IPS DF 6.9 (cell line): ENCODE results near the gene TMPRSS6.

Experiments
- DNase-seq: peaks from one replicate; pipeline ENCODE4 v3.0.0-alpha.2; 2013; ENCODE audit warnings: low read depth, low spot score
- H3K27ac ChIP-seq: one replicate; pipeline ENCODE4 v1.5.1; 2013; ENCODE audit warnings: low read length, control low read depth
- H3K27me3 ChIP-seq: 2 replicates; pipeline ENCODE4 v1.6.1; 2013; ENCODE audit warnings: mild to moderate bottlenecking, low read length; ENCODE audit not compliant: control insufficient read depth, insufficient read depth
- H3K36me3 ChIP-seq: 2 replicates; pipeline ENCODE4 v1.6.1; 2013; ENCODE audit warnings: low read length; ENCODE audit not compliant: control insufficient read depth, insufficient read depth
- H3K4me1 ChIP-seq: 2 replicates; pipeline ENCODE4 v1.6.1; 2013; ENCODE audit warnings: low read length; ENCODE audit not compliant: control insufficient read depth, insufficient read depth
- H3K4me3 ChIP-seq: 2 replicates; pipeline ENCODE4 v1.5.1; 2013; ENCODE audit warnings: mild to moderate bottlenecking, low read length
- H3K9me3 ChIP-seq: 2 replicates; pipeline ENCODE4 v1.6.1; 2013; ENCODE audit warnings: low read length, inconsistent platforms; ENCODE audit not compliant: control insufficient read depth, insufficient read depth
- WGBS: extraction: QIAGEN DNeasy Blood & Tissue Kit; methylation state at CpG from one replicate; pipeline ENCODE4 v1.1.7; 2013; ENCODE audit warnings: mixed read lengths, missing lambda C conversion rate; ENCODE audit not compliant: insufficient read length, insufficient coverage; 5-methylcytosine and 5-hydroxymethylcytosine counted together

The TMPRSS6 gene

DNA sequence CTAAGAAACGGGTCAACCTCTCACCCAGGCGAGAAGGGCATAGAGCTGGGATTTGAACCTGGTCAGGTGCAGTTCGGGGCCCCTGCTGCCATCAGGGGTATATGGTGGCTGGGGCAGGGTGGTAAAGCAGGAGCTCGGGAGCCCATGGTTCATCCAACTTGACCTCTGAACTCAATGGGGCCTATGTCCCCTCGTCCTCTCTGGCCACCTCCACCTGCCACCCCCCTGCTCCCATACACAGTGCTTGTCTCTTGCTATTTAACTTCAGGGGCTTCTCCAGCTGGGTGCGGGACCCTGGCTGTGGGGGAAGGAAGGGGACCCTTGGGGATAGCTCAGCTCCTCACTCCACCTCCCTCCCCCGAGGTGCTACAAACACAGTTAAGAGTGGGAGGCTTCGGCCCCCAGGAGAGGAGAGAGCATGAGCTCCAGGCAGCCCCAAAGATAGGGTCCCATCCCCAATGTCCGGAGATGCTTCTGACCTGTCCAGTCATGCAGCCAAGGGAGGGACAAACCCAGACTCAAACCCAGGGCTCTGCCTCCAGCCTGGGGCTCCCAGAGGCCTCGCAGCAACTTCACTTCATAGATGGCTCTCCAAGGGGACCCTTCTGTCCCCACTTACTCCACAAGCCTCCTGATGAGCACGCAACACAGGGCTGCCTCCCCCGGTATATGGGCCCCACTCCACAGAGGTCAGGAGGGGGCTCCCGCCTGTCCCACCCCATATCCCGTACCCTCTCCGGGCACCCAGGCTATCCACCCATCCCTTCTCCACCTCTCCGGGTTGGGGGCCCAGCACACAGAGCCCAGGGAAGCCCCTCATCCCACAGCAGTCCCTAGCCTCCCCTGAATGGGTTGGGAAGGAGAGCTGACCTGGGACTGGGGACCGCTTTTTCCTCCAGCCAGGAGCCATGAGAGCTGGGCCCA lies 39.5 kb upstream of the TMPRSS6 start:
- Histone ChIP-seq H3K4me1 (0 out of 2 replicates have a peak, but pooled peaks cover 1% of the 10 kb centered on the region), H3K4me3 (no peak overlapping the region), H3K27me3 (no peaks in the 10 kb centered on the region), H3K9me3 (no peaks in the 10 kb centered on the region), H3K27ac (no peak overlapping the region), H3K36me3 (no peaks in the 10 kb centered on the region)
- no peak for DNase-seq
- WGBS, result no CpG with 5 or more reads among the region's 17 CpGs

DNA sequence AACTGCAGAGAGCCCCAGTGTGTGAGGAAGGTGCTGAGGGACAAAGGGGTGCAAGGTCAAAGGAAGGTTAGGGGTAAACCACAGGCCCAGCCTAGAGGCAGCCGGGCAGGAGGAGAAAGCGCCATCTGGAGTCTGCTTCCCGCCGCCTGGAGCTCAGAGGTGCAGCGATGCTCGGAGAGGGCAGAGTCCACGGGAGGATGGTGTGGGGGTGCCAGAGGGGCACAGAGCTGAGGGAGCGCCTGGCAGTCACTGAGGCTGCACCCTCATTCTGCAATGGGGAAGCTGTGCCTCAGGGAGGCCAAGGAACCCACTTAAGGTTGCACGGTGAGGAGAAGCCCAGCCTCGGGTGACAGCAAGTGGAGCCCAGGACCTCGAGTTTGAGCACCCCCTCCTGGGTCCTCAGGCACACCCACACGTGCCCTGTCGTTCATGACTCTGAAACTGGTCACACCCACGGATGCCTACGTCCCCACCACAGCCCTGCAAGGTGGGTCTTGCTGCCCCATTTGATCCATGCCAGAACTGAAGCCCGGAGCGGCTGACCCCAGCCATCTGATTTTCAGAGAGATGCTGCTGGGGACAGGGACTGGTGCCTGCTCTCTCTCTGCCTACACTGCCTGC lies 38.6 kb upstream of the TMPRSS6 start:
- Histone ChIP-seq H3K4me1 (0 out of 2 replicates have a peak, but pooled peaks cover 1% of the 10 kb centered on the region), H3K27ac (no peak overlapping the region), H3K9me3 (no peaks in the 10 kb centered on the region), H3K36me3 (no peaks in the 10 kb centered on the region), H3K27me3 (no peaks in the 10 kb centered on the region), H3K4me3 (no peak overlapping the region)
- WGBS, result no CpG with 5 or more reads among the region's 17 CpGs
- DNase-seq, result no peak

DNA sequence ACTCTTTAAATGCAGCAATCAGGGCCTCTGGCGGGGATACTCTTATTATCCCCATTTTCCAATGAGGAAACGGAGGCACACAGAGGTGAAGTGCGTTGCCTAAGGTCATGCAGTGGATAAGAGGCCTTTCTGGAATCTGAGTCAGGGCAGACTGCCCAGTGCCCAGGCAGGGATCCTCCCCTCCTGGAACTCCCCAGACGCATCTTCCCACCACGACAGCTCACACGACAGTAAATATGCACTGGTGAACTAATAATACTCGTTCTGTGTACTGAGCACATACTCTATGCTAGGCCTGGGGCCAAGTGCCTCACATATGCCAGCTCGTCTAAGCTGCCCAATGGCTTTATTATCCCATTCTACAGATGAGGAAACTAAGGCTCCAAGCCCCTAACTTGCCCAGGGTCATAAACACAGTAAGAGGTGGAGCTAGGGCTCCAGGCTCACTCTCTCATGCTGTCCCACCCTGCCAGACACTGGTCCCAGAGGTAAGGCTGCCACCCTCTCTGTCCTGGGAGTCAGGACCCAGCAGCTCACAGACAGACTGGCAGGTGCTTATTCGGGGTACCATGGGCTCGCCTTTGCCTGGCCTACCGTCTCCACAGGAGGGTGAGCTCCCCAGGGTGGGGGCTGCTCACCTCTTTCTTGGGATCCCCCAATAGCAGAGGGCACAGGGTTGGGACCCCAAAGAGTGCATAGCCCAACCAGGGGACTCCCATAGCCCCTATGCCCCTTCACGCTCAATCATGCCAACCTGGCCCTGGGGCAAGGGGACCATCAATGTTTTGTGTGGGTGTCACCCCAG lies 37.9 kb upstream of the TMPRSS6 start:
- Histone ChIP-seq H3K4me3 (no peak overlapping the region), H3K27me3 (no peaks in the 10 kb centered on the region), H3K9me3 (no peaks in the 10 kb centered on the region), H3K36me3 (no peaks in the 10 kb centered on the region), H3K27ac (no peak overlapping the region), H3K4me1 (0 out of 2 replicates have a peak, but pooled peaks cover 1% of the 10 kb centered on the region)
- DNase-seq, result no peak
- no CpG with 5 or more reads among the region's 12 CpGs for WGBS

DNA sequence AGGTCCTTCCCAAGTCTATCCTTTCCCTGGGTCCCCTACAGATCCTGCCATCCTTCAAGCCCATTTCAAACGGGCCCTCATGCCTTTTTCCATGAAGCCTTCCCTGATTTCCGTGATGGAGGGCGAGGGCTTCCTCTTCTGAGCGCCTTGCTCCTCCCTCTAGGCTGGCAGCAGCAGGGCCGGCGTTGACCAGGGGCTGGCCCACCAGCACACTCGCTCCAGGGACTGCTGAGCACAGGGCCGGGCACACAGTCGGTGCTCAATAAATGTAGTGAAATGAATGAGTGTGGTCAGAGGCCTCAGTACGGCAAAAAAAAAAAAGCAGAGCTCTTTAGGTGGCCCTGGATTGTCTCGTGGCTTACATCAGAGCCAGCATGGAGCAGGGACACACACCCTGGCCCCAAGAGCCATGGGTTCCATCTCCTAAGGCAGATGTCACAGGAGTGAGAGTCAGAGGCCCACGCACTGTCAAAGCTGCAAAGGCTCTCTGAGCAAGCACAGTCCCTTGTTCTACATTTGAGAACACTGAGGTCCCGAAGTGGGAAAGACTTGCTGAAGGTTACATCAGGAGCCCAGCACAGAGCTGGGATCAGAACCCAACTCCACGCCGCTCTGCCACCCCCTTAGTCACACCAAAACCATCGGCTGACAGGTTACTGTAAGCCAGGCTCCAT lies 37.1 kb upstream of the TMPRSS6 start:
- Histone ChIP-seq H3K4me3 (no peak overlapping the region), H3K4me1 (0 out of 2 replicates have a peak, but pooled peaks cover 1% of the 10 kb centered on the region), H3K27me3 (no peaks in the 10 kb centered on the region), H3K27ac (no peak overlapping the region), H3K36me3 (no peaks in the 10 kb centered on the region), H3K9me3 (no peaks in the 10 kb centered on the region)
- no CpG with 5 or more reads among the region's 16 CpGs for WGBS
- DNase-seq, result no peak

DNA sequence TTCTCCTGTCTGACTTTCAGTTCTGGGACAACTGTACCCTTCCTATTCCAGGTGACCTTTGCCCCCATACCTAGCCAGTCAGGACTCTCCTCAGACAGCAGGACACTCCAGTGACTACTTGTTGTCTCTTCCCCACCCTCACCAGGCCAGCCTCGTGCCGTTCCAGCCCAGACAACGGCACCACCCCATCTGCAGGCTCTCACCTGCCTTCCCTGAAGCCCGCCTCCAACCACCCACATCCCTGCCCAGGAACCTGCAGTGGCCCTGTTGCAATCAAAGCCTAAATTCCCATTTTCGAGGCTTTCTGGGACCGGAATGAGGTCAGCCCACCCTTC lies 36.5 kb upstream of the TMPRSS6 start:
- 0 out of 2 replicates have a peak, but pooled peaks cover 1% of the 10 kb centered on the region for H3K4me1 ChIP-seq
- no peaks in the 10 kb centered on the region for H3K9me3 ChIP-seq
- H3K36me3 ChIP-seq, result no peaks in the 10 kb centered on the region
- no peak overlapping the region for H3K27ac ChIP-seq
- H3K4me3 ChIP-seq, result no peak overlapping the region
- no peaks in the 10 kb centered on the region for H3K27me3 ChIP-seq
- no peak for DNase-seq
- WGBS, result no CpG with 5 or more reads among the region's 6 CpGs

DNA sequence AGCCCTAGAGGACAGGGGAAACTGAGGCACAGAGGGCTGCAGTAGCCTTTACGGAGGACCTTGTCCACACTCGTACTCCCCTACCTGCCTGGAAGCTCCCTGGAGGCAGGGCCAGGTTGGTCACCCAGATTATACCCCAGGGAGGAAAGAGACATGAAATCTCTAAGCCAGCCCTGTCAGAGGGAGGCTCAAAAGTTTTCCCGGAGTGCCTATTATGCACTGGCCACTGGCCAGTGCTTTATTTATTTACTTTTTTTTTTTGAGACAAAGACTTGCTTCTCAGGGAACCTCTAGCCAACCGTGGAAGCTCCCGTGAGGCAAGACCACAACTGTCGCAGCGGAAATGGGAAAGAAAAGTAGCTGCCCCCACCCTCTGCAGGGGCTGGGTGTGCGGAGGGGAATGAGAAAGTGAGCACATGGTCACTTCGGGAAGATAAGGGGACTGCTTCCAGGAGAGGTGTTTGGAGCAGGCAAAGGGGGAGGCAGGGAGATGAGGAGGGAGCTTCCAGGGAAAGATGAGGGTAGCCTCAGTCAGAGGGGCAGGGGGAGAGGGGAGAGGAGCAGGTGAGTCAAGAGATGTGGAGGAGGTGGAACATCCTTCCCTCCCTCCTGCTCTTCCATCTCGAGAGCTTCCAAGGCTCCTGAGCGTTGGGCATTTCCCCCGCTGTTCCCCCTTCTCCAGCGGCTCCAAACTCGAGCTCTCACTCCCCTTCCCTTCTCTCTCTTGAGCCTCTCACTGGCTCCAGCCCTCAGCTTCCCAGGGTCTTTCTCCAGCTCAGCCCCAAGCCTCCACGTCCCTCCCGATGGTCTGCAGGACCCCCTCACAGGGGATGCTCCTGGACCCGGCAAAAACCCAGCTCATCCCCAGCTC lies 35.9 kb upstream of the TMPRSS6 start:
- no peaks in the 10 kb centered on the region for H3K36me3 ChIP-seq
- no peaks in the 10 kb centered on the region for H3K9me3 ChIP-seq
- 0 out of 2 replicates have a peak, but pooled peaks cover 1% of the 10 kb centered on the region for H3K4me1 ChIP-seq
- H3K27ac ChIP-seq, result no peak overlapping the region
- H3K27me3 ChIP-seq, result no peaks in the 10 kb centered on the region
- no peak overlapping the region for H3K4me3 ChIP-seq
- no CpG with 5 or more reads among the region's 17 CpGs for WGBS
- DNase-seq, result no peak

DNA sequence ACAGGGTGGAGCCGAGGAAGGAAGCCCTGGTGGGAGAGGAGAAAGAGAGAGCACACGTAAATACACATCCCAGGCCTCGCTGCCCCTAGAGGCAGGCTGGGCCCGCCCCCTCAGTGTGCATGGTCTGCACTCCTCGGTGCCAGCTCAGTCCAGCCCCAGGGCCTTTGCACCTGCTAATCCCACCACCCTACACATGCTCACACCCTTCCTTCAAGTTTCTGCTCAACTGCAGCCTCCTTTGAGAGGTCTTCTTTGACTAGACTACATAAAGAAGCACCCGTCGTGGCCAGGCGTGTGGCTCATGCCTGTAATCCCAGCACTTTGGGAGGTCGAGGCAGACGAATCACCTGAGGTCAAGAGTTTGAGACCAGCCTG lies 34.7 kb upstream of the TMPRSS6 start:
- H3K9me3 ChIP-seq, result no peaks in the 10 kb centered on the region
- H3K36me3 ChIP-seq, result no peaks in the 10 kb centered on the region
- no peaks in the 10 kb centered on the region for H3K4me1 ChIP-seq

DNA sequence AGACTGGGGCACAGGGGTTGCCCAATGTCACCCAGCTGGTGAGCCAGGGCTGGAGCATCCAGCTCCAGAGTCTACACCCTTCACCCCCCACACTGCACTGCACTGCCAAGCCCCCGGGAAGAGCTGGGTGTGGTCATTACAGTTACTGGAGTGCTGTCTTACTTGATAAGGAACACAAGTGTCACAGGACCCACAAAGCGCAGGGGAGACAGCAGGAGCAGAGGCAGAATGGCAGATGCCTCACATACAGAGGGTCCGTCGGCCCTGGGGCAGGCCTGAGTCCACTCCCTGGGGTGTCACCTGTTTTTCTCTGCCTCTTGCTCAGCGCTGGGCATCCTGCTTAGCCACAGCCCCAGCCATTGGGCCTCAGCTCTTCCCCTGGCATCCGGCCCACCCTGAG lies 32.5 kb upstream of the TMPRSS6 start:
- Histone ChIP-seq H3K36me3 (no peaks in the 10 kb centered on the region), H3K4me1 (no peaks in the 10 kb centered on the region), H3K27ac (no peak overlapping the region), H3K27me3 (no peaks in the 10 kb centered on the region), H3K4me3 (no peak overlapping the region), H3K9me3 (no peaks in the 10 kb centered on the region)
- no CpG with 5 or more reads among the region's 6 CpGs for WGBS
- no peak for DNase-seq

More for the DNA sequence above, 34.7 kb upstream of the TMPRSS6 start:
- Histone ChIP-seq H3K27me3 (no peaks in the 10 kb centered on the region), H3K27ac (no peak overlapping the region), H3K4me3 (no peak overlapping the region)
- no CpG with 5 or more reads among the region's 10 CpGs for WGBS
- DNase-seq, result no peak

DNA sequence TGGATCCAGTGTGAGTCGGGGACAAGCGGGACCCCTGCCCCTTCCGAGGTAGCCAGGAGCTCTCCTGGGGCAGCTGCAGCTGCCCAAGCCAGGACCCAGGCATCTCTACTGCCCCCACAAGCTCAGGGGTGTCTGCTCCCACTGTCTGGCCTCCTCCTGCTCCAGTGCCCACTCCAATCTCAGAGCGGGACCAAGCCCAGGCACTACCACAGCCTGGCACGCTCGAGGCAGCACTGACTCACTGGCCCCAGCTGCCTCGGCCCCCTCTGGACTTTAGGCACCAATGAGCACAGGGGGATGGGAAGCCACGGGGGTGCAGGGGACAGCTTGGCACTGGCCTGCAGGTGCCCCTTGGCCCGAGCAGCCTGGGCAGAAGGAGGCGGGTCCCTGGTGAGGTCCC lies 32.0 kb upstream of the TMPRSS6 start:
- Histone ChIP-seq H3K27me3 (no peaks in the 10 kb centered on the region), H3K9me3 (no peaks in the 10 kb centered on the region), H3K36me3 (no peaks in the 10 kb centered on the region), H3K4me3 (no peak overlapping the region), H3K4me1 (no peaks in the 10 kb centered on the region), H3K27ac (no peak overlapping the region)
- no CpG with 5 or more reads among the region's 10 CpGs for WGBS
- no peak for DNase-seq
